Upper lobe of left lung (tissue), 6 donors: ENCODE results near the gene LPIN1. TPM values are rescaled to one million over a fixed set of nuclear protein-coding genes. Genes with fewer than 3 reads are reported as not detected.
A peak's percentile ranks its signal among the peaks of the same experiment; 100 is the strongest.

ENCODE experiments used
- ATAC-seq, 2 donors: fragments of 200-7000 bp; cut with Tn5 transposase; one replicate each; pipeline ENCODE4 v1.9.1; 2022; ENCODE audit warnings: mild to moderate bottlenecking in 2 of 2, moderate library complexity in 2 of 2; ENCODE audit not compliant: low FRiP score in 2 of 2
- DNase-seq, 2 donors: peaks; one replicate each; pipeline ENCODE4 v3.0.0-alpha.2; 2019 to 2020
- H3K27ac ChIP-seq, 4 donors: fragments of 200-600 bp; sonication (generic); one replicate each; pipeline ENCODE4 v1.5.1; 2016 to 2019
- H3K27me3 ChIP-seq, 4 donors: fragments of 200-600 bp; sonication (generic); one replicate each; pipeline ENCODE4 v1.5.1; 2017 to 2019
- H3K36me3 ChIP-seq, 4 donors: fragments of 200-600 bp; sonication (generic); one replicate each; pipeline ENCODE4 v1.5.1; 2016 to 2019
- H3K4me1 ChIP-seq, 4 donors: fragments of 200-600 bp; sonication (generic); one replicate each; pipeline ENCODE4 v1.5.1; 2018 to 2019
- H3K4me3 ChIP-seq, 4 donors: fragments of 200-600 bp; sonication (generic); one replicate each; pipeline ENCODE4 v1.5.1; 2017 to 2019; ENCODE audit warnings: mild to moderate bottlenecking in 2 of 4, moderate library complexity in 1 of 4
- H3K9me3 ChIP-seq, 4 donors: fragments of 200-600 bp; sonication (generic); one replicate each; pipeline ENCODE4 v1.5.1; 2018 to 2019
- CTCF ChIP-seq, 6 experiments: fragments of 450-650 bp in 4 of 6; fragments of 200-600 bp in 2 of 6; sonication (generic) in 2 of 6; IDR thresholded peaks; one replicate each; pipeline ENCODE4 v1.5.1; 2016 to 2019; ENCODE audit warnings: antibody characterized with exemption in 6 of 6
- EP300 ChIP-seq, 4 donors: sonication (generic); formaldehyde crosslinking; IDR thresholded peaks; one replicate each; pipeline ENCODE4 v1.5.1; 2017; ENCODE audit warnings: antibody characterized with exemption in 4 of 4, control low read depth in 2 of 4
- POLR2A ChIP-seq, 4 donors: fragments of 450-650 bp; IDR thresholded peaks; one replicate each; pipeline ENCODE4 v1.5.1; 2016 to 2017; ENCODE audit warnings: antibody characterized with exemption in 4 of 4, mild to moderate bottlenecking in 2 of 4
- POLR2AphosphoS5 ChIP-seq, 2 donors: sonication (generic); formaldehyde crosslinking; IDR thresholded peaks; one replicate each; pipeline ENCODE4 v1.5.1; 2017; ENCODE audit warnings: antibody characterized with exemption in 2 of 2
- WGBS, 2 donors: methylation state at CpG; one replicate each; pipeline ENCODE4 v1.1.5; 2017 to 2018; 5-methylcytosine and 5-hydroxymethylcytosine counted together
- total RNA-seq, 6 donors: library from RNA; depleted of rRNA in 4 of 6; stranded (reverse); fragments of >200 nt in 4 of 6; gene quantifications; one replicate each; pipeline versions ENCODE4 v1.1.0 to v1.2.1, GENCODE V29; 2016 to 2021
- donor health status: DM: no; HTN: no; CAD: no; lungs with moderate emphysema.
- donor health status: DM: no; HTN: yes; CAD: no; lungs with severe emphysema.

The LPIN1 gene
- total RNA-seq, 6 donors from 2014 or later = 45.9 to 87.0 (median 54.2) TPM

- Histone ChIP-seq H3K36me3 (no peaks in the 10 kb centered on the region), H3K27ac (no peak overlapping the region), H3K4me3 (no peak overlapping the region), H3K4me1 (no peaks in the 10 kb centered on the region), H3K9me3 (no peaks in the 10 kb centered on the region), H3K27me3 (no peaks in the 10 kb centered on the region)
- no peak for DNase-seq
- 73 to 81% methylated on average over 4 of the region's 4 CpGs for WGBS, 2 donors
- no peak for ATAC-seq
- no peak for TF ChIP-seq POLR2A (IDR thresholded peaks at IDR 0.05)
- no peak for TF ChIP-seq CTCF (IDR thresholded peaks at IDR 0.05)
- TF ChIP-seq EP300 (IDR thresholded peaks at IDR 0.05) = no peak
- no peak for TF ChIP-seq POLR2AphosphoS5 (IDR thresholded peaks at IDR 0.05)
Measured at GRCh38 chr2:11705063-11705462, 41.4 kb upstream of the LPIN1 start.

GRCh38 chr2:11705711-11706110, 40.7 kb upstream of the LPIN1 start:
- H3K9me3 ChIP-seq = no peaks in the 10 kb centered on the region
- no peaks in the 10 kb centered on the region for H3K36me3 ChIP-seq
- ATAC-seq (no peak), DNase-seq (no peak)
- 94 to 96% methylated on average over 3 of the region's 3 CpGs for WGBS, 2 donors
- no peak overlapping the region for H3K27ac ChIP-seq
- no peaks in the 10 kb centered on the region for H3K27me3 ChIP-seq
- TF ChIP-seq EP300 (IDR thresholded peaks at IDR 0.05) = no peak
- no peak for TF ChIP-seq CTCF (IDR thresholded peaks at IDR 0.05)
- no peak for TF ChIP-seq POLR2AphosphoS5 (IDR thresholded peaks at IDR 0.05)
- TF ChIP-seq POLR2A (IDR thresholded peaks at IDR 0.05) = no peak
- H3K4me3 ChIP-seq = no peak overlapping the region
- no peaks in the 10 kb centered on the region for H3K4me1 ChIP-seq

- TF ChIP-seq EP300 (IDR thresholded peaks at IDR 0.05) (no peak), CTCF (IDR thresholded peaks at IDR 0.05) (no peak), POLR2A (IDR thresholded peaks at IDR 0.05) (no peak)
- Histone ChIP-seq H3K4me1 (peaks cover 0 to 2% (median 0%) of the 10 kb centered on the region in 4 donors), H3K9me3 (no peaks in the 10 kb centered on the region), H3K4me3 (no peak overlapping the region), H3K27ac (no peak overlapping the region), H3K36me3 (no peaks in the 10 kb centered on the region), H3K27me3 (no peaks in the 10 kb centered on the region)
- ATAC-seq = no peak
- 67 to 93% methylated on average over 3 of the region's 3 CpGs for WGBS, 2 donors
- DNase-seq = no peak
Measured at GRCh38 chr2:11708106-11708505, 38.3 kb upstream of the LPIN1 start.

- Histone ChIP-seq H3K4me3 (no peak overlapping the region), H3K36me3 (no peaks in the 10 kb centered on the region), H3K4me1 (peaks cover 0 to 2% (median 0%) of the 10 kb centered on the region in 4 donors), H3K9me3 (no peaks in the 10 kb centered on the region), H3K27ac (no peak overlapping the region), H3K27me3 (no peaks in the 10 kb centered on the region)
- ATAC-seq = no peak
- 91 to 95% methylated on average over 8 of the region's 8 CpGs for WGBS, 2 donors
- DNase-seq = no peak
- TF ChIP-seq EP300 (IDR thresholded peaks at IDR 0.05) (no peak), POLR2AphosphoS5 (IDR thresholded peaks at IDR 0.05) (no peak), POLR2A (IDR thresholded peaks at IDR 0.05) (no peak), CTCF (IDR thresholded peaks at IDR 0.05) (no peak)
Measured at GRCh38 chr2:11709293-11709692, 37.1 kb upstream of the LPIN1 start.

GRCh38 chr2:11710210-11710609, 36.2 kb upstream of the LPIN1 start:
- Histone ChIP-seq H3K36me3 (no peaks in the 10 kb centered on the region), H3K9me3 (no peaks in the 10 kb centered on the region), H3K4me1 (peaks cover 0 to 2% (median 0%) of the 10 kb centered on the region in 4 donors), H3K27ac (no peak overlapping the region), H3K4me3 (no peak overlapping the region), H3K27me3 (no peaks in the 10 kb centered on the region)
- DNase-seq = no peak
- WGBS, 2 donors = 65 to 68% methylated on average over 3 of the region's 3 CpGs
- no peak for TF ChIP-seq EP300 (IDR thresholded peaks at IDR 0.05)
- no peak for TF ChIP-seq CTCF (IDR thresholded peaks at IDR 0.05)
- TF ChIP-seq POLR2A (IDR thresholded peaks at IDR 0.05) = no peak
- no peak for TF ChIP-seq POLR2AphosphoS5 (IDR thresholded peaks at IDR 0.05)
- peak in 1 of 2 donors; percentile 12 for ATAC-seq
